Gastroesophageal sphincter (tissue), 3 donors: ENCODE measurements around the gene MMP25.

Experiments used
- POLR2A ChIP-seq, 2 donors: fragments of 450-650 bp; IDR thresholded peaks; one replicate each; pipeline ENCODE4 v1.6.1; 2017; ENCODE audit warnings: antibody characterized with exemption in 2 of 2, mild to moderate bottlenecking in 2 of 2, moderate library complexity in 1 of 2
- POLR2AphosphoS5 ChIP-seq: sonication (generic); formaldehyde crosslinking; IDR thresholded peaks from one replicate; pipeline ENCODE4 v1.6.1; 2017; ENCODE audit warnings: antibody characterized with exemption
- TF ChIP-seq, protein P1 (sequence below), 4 experiments: fragments of 200-600 bp in 2 of 4; fragments of 450-650 bp in 2 of 4; sonication (generic) in 1 of 4; IDR thresholded peaks; one replicate each; pipeline ENCODE4 v1.5.1; 2017 to 2019; ENCODE audit warnings: antibody characterized with exemption in 4 of 4, mild to moderate bottlenecking in 2 of 4, moderate library complexity in 2 of 4

DNA sequence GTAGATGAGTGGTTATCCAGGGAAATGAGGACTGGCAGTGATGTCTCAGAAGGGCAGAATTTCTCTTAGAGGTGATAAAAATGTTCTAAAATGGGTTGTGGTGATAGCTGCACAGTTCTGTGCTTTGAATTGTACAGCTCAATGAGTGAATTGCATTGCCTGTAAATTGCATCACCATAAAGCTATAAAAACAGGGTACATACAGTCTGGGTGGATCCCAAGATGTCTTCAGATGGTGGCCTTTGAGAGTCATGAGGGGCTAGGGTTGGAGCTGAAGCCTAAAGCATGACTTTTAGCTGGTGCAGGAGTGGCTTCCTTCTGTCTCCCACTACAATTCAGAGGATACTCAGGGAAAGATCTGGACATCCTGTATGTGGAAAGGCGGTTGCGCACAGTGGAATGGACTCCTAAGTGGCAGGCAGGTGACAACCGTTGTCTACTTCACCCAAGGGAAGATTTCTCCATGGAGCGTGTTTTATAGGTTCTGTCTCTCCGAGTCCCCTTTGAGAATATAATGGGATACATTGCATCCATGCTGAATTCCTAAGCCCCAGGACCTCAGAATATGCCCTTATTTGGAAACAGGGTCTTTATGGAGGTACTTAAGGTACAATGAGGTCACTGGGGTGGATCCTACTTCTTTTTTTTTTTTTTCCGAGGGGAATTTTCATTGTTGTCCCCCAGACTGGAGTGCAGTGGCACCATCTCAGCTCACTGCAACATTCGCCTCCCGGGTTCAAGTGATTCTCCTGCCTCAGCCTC is 17.4 kb downstream of the MMP25 start:
- TF ChIP-seq, protein P1, sequence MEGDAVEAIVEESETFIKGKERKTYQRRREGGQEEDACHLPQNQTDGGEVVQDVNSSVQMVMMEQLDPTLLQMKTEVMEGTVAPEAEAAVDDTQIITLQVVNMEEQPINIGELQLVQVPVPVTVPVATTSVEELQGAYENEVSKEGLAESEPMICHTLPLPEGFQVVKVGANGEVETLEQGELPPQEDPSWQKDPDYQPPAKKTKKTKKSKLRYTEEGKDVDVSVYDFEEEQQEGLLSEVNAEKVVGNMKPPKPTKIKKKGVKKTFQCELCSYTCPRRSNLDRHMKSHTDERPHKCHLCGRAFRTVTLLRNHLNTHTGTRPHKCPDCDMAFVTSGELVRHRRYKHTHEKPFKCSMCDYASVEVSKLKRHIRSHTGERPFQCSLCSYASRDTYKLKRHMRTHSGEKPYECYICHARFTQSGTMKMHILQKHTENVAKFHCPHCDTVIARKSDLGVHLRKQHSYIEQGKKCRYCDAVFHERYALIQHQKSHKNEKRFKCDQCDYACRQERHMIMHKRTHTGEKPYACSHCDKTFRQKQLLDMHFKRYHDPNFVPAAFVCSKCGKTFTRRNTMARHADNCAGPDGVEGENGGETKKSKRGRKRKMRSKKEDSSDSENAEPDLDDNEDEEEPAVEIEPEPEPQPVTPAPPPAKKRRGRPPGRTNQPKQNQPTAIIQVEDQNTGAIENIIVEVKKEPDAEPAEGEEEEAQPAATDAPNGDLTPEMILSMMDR (IDR thresholded peaks at IDR 0.05), result no peak
- no peak for TF ChIP-seq POLR2A (IDR thresholded peaks at IDR 0.05)
- TF ChIP-seq POLR2AphosphoS5, result no peak
